Stimulated activated CD8-positive, alpha-beta memory T cell treated with anti-CD3 and anti-CD28 coated beads, Interleukin-2, amount 100 ng/mL, for 1 hour (primary cell): ENCODE measurements around the gene ENO3.

Experiments
- DNase-seq, 2 donors: peaks; one replicate each; pipeline ENCODE4 v3.0.0-alpha.2; 2020; ENCODE audit warnings: low read depth in 2 of 2

Gene ENO3

DNA sequence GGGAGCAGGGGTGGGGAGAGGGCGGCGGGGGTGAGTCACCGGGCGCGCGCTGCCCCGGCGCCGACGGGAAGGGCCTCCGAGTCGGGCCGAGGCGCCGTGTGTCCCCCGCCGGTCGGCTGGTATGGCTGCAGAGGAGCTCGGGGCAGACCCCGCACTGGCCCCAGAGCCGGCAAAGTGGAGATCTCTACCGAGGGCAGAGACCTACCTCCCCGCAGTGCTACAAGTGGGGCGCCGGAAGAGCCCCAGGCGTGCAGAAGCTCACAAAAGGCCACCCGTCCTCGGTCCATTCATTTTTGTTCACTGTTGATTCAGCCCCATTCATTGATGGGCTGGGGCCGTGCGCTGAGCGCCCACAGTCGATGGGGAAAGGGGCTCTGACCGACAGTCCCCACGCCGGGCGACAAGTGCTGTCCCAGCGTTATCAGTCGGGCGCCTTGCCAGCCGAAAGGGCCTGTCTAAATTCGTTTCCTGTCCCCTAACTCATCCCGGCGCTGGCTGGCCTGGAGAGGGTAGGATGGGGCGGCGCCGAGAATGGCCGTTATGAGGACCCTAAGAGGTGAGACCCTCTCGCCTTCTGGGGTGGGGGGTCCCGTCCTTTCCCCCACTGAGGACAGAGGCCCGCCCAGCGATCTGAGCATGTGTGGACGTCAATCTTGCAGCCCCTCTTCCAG is 709 bp upstream of the ENO3 start:
- DNase-seq, result no peak

DNA sequence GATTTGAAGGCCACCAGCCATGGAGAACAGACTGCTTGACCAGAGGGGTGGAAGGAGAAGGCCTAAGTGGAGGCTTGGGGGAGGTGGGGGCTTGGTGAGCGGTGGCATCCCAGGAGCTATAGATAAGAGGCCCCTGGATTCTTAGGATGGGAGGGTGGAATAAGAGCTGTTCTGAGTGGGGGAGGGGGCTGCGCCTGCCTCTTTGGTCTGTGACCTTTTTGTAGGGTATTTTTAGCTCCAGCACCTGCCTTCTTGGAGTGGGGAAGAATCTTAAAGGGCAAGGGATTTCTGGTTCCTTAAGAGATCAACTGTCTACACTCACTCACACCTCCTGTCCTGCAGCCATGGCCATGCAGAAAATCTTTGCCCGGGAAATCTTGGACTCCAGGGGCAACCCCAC is 567 bp downstream of the ENO3 start:
- DNase-seq, result no peak

DNA sequence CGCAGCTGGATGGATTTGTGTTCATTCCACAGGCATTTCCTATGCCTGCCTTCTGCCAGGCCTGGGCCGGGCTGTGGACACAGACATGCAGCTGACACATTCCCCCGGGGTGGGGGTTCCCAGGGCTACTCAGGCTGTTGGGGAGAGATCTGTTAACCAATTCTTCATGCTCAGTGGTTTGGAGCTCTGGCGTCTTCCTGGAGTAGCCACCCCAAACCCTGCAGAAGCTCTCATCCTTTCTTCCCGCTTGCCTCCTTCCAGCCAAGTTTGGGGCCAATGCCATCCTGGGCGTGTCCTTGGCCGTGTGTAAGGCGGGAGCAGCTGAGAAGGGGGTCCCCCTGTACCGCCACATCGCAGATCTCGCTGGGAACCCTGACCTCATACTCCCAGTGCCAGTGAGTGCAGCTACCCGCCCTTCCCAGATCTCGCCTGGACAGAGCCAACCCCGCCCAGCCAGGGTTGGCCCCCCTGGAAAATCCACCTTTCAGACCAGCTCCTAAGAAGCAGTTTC is 2.6 kb downstream of the ENO3 start:
- DNase-seq, result no peak

DNA sequence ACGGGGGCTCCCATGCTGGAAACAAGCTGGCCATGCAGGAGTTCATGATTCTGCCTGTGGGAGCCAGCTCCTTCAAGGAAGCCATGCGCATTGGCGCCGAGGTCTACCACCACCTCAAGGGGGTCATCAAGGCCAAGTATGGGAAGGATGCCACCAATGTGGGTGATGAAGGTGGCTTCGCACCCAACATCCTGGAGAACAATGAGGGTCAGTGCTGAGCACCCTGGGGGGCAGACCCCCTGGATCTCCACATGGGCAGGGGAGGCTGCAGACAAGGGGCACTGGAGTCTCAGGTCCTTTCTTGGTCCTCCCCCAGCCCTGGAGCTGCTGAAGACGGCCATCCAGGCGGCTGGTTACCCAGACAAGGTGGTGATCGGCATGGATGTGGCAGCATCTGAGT is 4.2 kb downstream of the ENO3 start:
- DNase-seq, result no peak

DNA sequence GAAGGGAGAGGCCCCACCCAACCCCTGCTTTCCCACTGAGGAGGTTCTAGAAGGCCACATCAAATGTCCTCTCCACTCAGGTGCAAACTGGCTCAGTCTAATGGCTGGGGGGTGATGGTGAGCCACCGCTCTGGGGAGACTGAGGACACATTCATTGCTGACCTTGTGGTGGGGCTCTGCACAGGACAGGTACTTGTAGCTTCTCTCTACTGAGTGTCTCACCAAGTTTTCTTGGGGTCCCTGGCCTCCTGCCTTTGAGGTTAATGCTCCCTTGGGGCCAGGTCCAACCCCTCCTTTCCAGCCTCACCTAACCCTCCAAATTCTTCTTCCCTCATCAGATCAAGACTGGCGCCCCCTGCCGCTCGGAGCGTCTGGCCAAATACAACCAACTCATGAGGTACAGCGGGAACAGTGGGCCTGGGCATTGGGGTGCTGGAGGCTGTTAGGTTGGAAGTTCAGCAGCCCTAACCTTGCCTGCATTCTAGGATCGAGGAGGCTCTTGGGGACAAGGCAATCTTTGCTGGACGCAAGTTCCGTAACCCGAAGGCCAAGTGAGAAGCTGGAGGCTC is 5.7 kb downstream of the ENO3 start:
- peak in 1 of 2 donors; percentile 30 for DNase-seq

DNA sequence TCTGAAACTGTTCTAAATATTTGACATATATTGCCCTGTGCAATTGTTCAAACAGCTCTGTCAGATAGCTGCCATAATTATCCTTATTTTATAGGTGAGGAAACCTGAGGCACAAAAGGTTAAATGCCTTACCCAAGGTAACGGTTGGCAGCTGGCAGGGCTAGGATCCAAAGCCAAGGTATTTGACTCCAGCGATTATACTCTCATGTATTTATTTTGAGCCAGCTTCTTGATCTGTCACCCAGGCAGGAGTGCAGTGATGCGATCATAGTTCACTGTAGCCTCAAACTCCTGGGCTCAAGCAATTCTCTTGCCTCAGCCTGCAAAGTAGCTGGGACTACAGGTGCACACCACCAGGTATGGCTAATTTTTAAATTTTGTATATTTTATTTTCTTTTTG is 7.2 kb downstream of the ENO3 start:
- no peak for DNase-seq

DNA sequence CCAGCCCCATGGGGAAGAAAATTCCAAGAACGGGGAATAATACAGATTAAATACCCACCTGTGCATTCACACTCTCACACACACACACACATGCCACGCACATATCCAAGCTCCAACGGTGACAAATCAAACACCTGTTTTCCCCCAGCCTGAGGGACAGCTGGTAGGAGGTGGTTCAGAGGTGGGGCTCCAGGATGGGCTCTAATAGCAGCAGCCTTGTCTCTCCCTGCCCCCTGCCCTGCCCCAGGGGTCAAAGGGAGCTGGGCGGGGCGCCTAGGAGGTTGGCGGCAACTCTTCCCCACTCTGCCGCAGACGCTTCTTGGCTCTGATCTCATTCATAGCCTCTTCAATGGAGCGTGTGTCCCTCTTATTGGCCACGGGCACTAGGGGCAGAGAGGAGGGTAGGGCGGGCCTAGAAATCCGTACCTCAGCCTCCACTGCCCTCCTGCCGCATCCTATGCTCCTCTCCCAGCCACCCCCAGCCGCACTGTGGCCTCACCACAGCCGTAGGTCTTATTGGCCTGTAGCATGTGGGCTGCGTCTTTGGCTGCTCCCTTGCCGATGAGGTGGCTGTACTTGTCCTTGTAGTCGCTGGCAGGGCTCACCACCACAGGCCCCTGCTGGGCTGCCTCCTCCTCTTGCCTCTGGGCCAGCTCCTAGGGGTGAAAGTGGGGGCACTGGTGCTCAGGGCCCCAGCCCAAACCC is 8.5 kb downstream of the ENO3 start:
- no peak for DNase-seq

DNA sequence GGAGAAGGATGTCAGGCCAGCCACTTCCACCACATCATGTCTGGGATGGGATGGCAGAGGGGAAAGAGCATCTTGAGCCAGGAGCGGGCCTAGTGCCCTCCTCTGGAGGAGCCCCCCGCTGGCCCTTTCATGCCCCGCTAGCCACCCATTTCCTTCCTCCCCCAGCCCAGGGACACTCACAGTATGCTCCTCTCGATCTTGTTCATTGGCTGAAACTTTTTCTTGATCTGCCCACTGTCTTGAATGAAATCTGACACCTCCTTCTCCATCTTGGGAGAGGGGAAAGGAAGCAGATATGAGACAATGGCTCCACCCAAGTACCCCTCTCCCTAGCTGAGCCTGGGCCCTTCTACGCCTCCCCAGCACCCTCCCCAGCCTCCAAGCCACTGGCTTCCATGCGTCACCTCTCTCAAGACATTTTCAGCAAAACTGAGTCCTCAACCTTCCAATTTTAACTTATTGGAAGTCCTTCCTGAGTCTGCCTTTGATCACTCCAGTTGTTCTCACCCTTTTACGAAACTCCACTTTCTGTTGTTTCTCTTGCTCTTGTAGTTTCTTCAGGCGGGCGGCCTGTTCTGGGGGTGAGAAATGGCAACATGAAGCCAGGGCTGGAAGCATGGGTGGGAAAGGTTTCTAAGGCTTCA is 9.5 kb downstream of the ENO3 start:
- DNase-seq, result no peak

DNA sequence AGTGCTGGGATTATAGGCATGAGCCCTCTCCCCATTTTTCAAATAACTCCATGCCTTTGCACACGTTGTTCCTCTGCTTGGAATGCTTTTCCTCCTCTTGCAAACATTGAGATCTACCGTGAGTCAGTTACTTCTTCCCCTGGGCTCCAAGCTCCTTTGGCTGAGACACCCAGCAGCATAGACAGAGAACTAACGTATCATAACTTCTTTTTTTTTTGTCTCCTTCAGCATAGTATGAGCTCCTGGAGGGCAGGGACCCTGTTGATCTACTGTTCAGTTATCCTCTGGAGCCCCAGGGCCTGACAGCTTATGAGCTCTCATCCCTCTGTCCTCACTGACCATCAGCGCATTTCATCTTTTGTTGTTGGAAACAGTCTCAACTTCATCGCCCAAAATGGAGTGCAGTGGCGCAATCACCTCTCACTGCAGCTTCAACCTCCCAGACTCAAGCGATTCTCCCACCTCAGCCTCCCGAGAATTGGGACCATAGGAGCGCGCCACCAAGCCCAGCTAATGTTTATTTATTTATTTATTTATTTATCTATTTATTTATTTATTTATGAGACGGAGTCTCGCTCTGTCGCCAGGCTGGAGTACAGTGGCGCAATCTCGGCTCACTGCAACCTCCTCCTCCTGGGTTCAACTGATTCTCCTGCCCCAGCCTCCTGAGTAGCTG is 14.5 kb downstream of the ENO3 start:
- no peak for DNase-seq

DNA sequence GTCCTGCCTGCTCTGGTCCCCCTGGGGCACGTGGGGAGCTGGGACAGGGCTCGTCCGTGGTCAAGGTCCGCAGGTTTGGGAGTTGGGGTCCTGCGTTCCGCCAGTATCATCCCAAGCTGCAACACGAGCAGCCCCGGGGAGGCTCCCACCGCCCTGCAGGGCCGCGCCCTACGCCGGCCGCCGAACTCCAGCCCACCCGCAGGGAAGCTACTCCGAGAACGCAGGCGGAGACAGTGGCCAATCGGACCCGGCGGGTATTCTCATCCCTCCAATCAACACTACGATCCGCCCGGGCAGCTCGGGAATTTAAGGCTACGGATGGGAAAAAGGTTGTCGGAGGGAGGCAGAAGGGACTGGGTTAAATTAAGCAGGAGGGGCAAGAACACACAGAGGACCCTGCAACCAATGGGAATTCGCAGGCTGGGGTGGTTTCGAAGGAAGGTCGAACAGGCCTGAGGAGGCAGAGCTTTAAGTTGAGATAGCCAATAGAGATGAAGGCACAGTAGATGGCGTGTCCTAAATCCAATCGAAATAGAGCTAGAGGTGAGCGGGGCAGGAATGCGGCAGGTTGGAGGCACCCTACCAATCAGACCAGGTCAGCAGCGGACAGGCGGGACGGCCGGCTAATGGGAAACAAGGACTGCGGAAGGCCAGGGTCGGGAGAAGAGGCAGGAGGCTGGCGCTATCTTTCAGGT is 16.1 kb downstream of the ENO3 start:
- peak; percentile 87 to 89 for DNase-seq

DNA sequence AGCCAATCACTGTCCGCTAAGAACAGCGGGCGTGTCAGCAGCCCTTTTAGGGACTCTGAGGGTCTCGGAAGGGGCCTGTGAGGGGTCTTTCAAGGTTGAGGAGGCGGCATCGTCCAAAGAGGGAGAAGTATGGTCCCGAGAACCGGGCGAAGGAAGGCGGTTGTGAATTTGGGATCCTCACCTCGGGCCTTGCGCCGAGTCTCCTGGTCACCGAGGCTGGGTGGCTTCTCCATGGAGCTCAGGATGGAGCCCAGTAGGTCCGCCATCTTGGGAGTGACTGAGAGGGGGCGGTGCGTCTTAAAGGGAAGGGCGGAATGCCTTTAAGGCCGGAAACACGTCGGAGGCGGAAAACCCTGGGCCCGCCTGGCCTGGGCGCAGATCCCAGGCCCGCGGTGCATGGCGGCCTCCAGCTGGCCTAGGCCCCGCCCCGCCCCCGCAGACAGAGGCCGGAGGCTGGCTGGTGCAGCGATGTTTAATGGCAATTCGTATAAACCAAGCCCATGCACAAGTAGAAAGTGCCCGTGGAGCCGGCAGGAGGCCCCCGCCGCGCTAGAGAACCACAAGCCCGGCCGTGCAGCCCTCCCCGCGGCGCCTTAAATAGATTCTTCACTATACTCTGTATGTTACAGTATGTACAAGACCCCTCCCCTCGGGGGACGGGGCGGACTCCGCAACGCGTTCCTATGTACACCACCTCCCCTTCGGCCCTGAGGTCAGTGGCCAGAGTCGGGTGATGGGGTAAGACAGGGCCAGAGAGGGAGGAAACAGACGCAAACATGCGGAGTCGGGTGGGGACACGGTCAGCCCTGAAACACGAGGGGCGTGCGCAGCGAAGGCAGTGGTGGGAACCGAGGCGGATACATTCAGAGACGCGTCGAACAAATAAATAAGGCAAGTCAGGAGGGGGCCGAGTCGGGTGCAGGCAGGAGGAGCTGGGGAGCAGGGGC is 16.9 kb downstream of the ENO3 start, which contains the start of gene SPAG7:
Gene SPAG7 (minus strand): TSS at position 279 of the 947 bp plus-strand sequence. CDS start 13 bp downstream, at position 266.
- DNase-seq, result peak; percentile 83 to 87

DNA sequence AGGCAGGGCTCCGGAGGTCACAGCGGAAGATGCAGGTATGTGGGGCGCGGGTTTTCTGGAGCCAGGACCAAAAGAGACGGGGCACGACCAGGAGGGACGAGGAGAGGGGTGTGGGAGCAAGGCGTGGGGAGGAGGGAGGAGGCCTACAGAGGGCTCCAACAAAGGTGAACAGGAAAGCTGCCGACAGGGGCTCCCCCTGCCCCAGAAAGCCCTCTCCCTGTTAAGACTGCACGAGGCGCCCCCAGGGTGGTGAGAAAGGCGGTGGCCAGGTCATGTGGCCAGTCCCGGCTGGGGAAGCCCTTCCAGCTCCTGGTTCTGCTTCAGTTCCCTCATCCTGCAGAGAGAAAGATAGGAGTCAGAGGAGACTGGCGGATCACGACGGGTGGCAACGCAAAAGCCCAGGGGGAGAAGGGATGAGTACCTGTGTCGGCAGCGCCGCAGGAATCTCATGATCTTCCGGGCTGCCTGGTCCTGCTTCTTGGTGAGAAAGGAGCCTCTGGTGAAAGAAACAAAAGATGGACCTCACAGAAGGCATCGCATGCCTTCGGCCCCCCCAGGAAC is 17.6 kb downstream of the ENO3 start:
- no peak for DNase-seq

DNA sequence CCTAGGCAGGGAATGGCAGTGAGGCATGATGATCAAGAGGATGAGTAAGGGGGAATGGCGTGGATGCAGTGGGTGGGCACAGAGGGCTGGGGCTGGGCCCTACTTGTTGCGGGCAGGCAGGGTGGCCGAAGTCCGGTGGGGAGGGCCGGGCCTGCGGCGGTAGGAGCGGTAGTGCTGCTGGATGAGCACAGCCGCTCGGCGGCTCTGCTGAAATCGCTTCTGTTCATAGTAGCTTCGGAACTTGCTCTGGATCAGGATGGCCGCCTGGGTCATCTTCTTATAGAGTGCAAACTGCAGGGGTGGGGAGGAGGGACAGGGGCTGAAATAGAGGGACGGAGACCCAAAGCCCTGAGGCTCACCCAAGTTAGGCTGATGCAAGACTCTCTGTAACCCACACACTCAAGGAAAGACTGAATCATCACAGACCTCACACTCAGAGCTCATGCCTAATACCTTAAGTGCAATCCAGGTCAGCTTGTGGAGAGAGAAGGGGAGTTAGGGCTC is 18.2 kb downstream of the ENO3 start:
- no peak for DNase-seq

DNA sequence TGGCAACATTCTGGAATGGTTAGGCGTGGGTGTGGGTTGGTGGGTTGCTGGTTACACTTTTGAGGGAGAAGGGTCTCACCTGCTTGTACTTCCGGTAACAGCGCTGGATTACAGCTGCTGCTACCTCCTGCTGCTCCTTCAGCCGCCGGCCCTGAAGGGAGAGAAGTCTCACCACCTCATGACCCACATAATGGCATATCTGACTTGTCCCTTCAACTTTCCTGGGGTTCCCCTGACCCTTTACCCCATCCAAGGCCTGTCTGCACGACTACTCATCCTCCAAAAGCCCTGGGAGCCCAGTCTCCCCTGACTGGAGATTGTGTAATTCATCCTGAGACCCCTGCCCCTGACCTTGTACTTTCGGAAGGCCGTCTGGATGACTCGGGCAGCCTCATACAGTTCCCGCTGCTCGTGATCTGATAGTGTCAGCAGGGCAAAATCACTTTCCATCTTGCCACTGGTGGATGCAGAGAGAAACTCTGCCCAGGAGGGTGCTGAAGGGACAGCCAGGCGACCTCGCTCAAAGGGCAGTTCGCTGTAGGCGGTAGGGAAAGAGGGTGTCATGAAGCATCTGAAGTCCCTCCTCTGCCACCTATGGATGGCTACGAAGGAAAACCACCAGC is 18.7 kb downstream of the ENO3 start:
- DNase-seq, result no peak

DNA sequence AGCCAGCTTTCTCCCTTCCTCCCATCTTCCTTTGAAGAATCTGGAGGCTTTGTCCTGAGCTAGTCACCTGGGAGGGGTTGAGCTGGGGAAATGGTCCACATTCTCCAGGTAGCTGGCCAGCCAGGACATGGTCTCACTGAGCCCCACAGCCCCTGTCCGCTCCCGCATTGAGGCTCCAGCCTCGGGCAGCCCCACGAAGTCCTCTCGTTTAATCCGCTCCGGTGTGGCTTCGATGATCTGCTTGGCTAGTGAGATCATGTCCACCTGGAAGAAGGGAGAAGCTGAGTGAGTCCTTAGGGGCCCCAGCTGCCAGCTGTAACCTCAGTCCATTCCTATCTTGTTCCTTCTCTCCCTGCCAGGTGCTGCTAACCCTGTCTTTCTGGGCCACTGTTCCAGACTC is 19.4 kb downstream of the ENO3 start:
- no peak for DNase-seq

DNA sequence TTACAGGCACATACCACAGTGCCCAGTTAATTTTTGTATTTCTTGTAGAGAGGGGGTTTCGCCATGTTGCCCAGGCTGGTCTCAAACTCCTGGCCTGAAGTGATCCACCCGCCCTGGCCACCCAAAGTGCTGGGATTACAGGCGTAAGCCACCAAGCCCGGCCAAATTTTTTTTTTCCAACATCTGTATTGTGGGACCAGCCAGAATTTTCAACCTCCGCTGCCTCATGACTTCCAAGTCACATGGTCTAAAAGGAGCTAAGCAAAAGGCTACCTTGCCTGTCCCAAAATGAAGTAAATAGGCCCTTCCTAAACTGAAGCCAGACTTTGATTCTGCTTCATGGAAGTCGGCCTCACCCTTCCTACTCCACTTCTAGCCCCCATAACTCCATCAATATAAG is 20.9 kb downstream of the ENO3 start:
- no peak for DNase-seq

DNA sequence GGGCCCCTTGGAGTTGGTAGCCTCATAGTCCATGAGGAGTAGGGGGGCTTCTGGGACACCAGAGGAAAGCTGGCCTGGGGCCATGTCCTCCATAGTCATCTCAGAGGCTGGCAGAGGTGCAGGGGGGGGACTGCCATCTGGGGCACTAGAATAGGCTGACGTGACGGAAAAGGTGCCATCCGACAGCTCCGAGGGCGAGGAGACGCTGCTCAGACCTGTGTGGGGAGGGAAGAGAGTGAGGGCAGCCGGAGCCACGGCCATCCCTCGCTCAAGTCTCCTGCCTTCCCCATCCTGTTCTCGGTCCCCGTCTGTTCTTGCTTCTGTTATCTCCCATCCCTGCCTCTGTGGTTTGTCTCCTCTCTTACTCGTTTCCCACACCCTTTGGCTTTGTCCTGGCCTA is 21.4 kb downstream of the ENO3 start:
- DNase-seq, result no peak

DNA sequence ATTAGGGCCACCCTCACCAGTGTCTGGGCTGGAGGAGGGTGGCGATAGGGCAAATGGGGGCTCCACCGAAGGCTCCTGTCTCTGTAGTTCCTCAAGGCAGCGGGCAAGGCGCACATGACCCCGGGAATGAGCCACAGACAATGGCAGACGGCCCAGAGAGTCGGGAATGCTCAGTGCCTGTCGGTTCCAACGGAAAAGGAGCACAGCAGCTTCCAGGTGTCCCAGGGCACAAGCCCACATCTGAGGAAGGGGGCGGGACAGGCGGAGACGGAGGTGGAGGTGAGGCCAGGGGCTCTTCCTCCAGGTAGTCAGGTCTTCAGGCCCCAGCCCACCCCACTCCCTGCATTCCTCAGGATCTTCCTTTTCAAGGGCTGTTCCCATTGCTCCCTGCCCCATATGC is 21.8 kb downstream of the ENO3 start:
- no peak for DNase-seq
